Karpas-422 (cell line): ENCODE measurements around the gene ADK. TPM values are rescaled to one million over a fixed set of nuclear protein-coding genes. Genes with fewer than 3 reads are reported as not detected.

ENCODE experiments used
- DNase-seq: peaks from one replicate; pipeline ENCODE4 v3.0.0-alpha.2; 2015
- H2AFZ ChIP-seq: fragments of 200-600 bp; sonication (generic); 2 replicates; pipeline ENCODE4 v1.6.1; 2014; ENCODE audit warnings: antibody characterized with exemption, low read length, mixed read lengths
- H3K27ac ChIP-seq: fragments of 200-600 bp; sonication (generic); 2 replicates; pipeline ENCODE4 v1.5.1; 2014; ENCODE audit warnings: mild to moderate bottlenecking, low read length, moderate library complexity
- H3K27me3 ChIP-seq: fragments of 200-600 bp; sonication (generic); 2 replicates; pipeline ENCODE4 v1.6.1; 2014; ENCODE audit warnings: low read length, mixed read lengths
- H3K36me3 ChIP-seq: fragments of 200-600 bp; sonication (generic); 2 replicates; pipeline ENCODE4 v1.6.1; 2014; ENCODE audit warnings: low read length, mixed read lengths; ENCODE audit not compliant: insufficient read depth
- H3K4me1 ChIP-seq: fragments of 200-600 bp; sonication (generic); 2 replicates; pipeline ENCODE4 v1.6.1; 2014; ENCODE audit warnings: mild to moderate bottlenecking, low read length, mixed read lengths
- H3K4me2 ChIP-seq: fragments of 200-600 bp; sonication (generic); 2 replicates; pipeline ENCODE4 v1.6.1; 2014; ENCODE audit warnings: low read length, low read depth, mild to moderate bottlenecking; ENCODE audit not compliant: poor library complexity, severe bottlenecking
- H3K4me3 ChIP-seq: fragments of 200-600 bp; sonication (generic); 2 replicates; pipeline ENCODE4 v1.5.1; 2014; ENCODE audit warnings: mild to moderate bottlenecking, antibody characterized with exemption, low read length, mixed read lengths
- H3K79me2 ChIP-seq: fragments of 200-600 bp; sonication (generic); 2 replicates; pipeline ENCODE4 v1.6.1; 2014; ENCODE audit warnings: mild to moderate bottlenecking, low read length, mixed read lengths
- H3K9ac ChIP-seq: fragments of 200-600 bp; sonication (generic); 2 replicates; pipeline ENCODE4 v1.6.0; 2014; ENCODE audit warnings: low read length
- H3K9me2 ChIP-seq: fragments of 200-600 bp; sonication (generic), shearing (Covaris generic); replicated peaks from 2 replicates; pipeline ENCODE4 v1.6.0; 2014; ENCODE audit warnings: mild to moderate bottlenecking, low read length, moderate library complexity; ENCODE audit not compliant: insufficient read depth
- H3K9me3 ChIP-seq: fragments of 300-700, 200-600 bp; sonication (generic); 2 replicates; pipeline ENCODE4 v1.6.1; 2014; ENCODE audit warnings: low read length, mixed read lengths
- H4K20me1 ChIP-seq: fragments of 200-600 bp; sonication (generic); 2 replicates; pipeline ENCODE4 v1.6.1; 2014; ENCODE audit warnings: mild to moderate bottlenecking, antibody characterized with exemption, low read length, low read depth; ENCODE audit not compliant: insufficient read depth
- total RNA-seq: library from RNA; depleted of rRNA; stranded (reverse); fragments of >200 nt; shearing (Covaris generic); gene quantifications from 2 replicates; pipeline ENCODE4 v1.2.3, GENCODE V29; 2014; ENCODE audit warnings: low replicate concordance

ADK gene
- total RNA-seq, 1 experiment from 2014 or later: 41.4 TPM

- peaks cover 82% of the 10 kb centered on the region for H3K4me1 ChIP-seq
- DNase-seq: no peak
- no peak overlapping the region for H3K9ac ChIP-seq
- H2AFZ ChIP-seq: no peak overlapping the region
- H3K79me2 ChIP-seq: peaks cover 15% of the 10 kb centered on the region; the same call in 1 of the 2 replicates
- peak overlapping the region; percentile 97 for H3K27ac ChIP-seq
- no peaks in the 10 kb centered on the region for H3K36me3 ChIP-seq
- H3K4me2 ChIP-seq: peak overlapping the region; percentile 80
- H4K20me1 ChIP-seq: no peaks in the 10 kb centered on the region
- no peaks in the 10 kb centered on the region for H3K27me3 ChIP-seq
- H3K9me2 ChIP-seq: no peaks in the 10 kb centered on the region
- H3K4me3 ChIP-seq: no peak overlapping the region
- H3K9me3 ChIP-seq: no peaks in the 10 kb centered on the region
Observed at GRCh38 chr10:74587109-74587854, 436.3 kb downstream of the ADK start.

GRCh38 chr10:74589226-74589673 lies 438.2 kb downstream of the ADK start:
- H3K4me3 ChIP-seq: peak overlapping the region; percentile 54
- H3K9me2 ChIP-seq: no peaks in the 10 kb centered on the region
- no peaks in the 10 kb centered on the region for H3K36me3 ChIP-seq
- H3K79me2 ChIP-seq: peaks cover 15% of the 10 kb centered on the region; the same call in 1 of the 2 replicates
- no peaks in the 10 kb centered on the region for H3K27me3 ChIP-seq
- H3K27ac ChIP-seq: peak overlapping the region; percentile 97
- peak overlapping the region; percentile 55 for H3K9ac ChIP-seq
- no peaks in the 10 kb centered on the region for H4K20me1 ChIP-seq
- no peaks in the 10 kb centered on the region for H3K9me3 ChIP-seq
- no peak overlapping the region for H2AFZ ChIP-seq
- H3K4me1 ChIP-seq: peaks cover 74% of the 10 kb centered on the region
- peak overlapping the region; percentile 80 for H3K4me2 ChIP-seq
- peak; percentile 98 for DNase-seq

GRCh38 chr10:74589851-74590250 lies 438.8 kb downstream of the ADK start:
- Histone ChIP-seq H2AFZ (no peak overlapping the region), H3K36me3 (no peaks in the 10 kb centered on the region), H3K9me3 (no peaks in the 10 kb centered on the region), H3K4me3 (peak overlapping the region; percentile 43), H3K4me1 (peaks cover 70% of the 10 kb centered on the region), H4K20me1 (no peaks in the 10 kb centered on the region), H3K79me2 (peaks cover 15% of the 10 kb centered on the region; the same call in 1 of the 2 replicates), H3K9ac (peak overlapping the region; percentile 55), H3K4me2 (peak overlapping the region; percentile 80), H3K27ac (peak overlapping the region; percentile 97), H3K27me3 (no peaks in the 10 kb centered on the region), H3K9me2 (no peaks in the 10 kb centered on the region)
- no peak for DNase-seq

GRCh38 chr10:74593470-74593869 lies 442.4 kb downstream of the ADK start:
- H3K4me3 ChIP-seq: no peak overlapping the region
- peaks cover 49% of the 10 kb centered on the region for H3K4me1 ChIP-seq
- H2AFZ ChIP-seq: no peak overlapping the region
- DNase-seq: no peak
- no peaks in the 10 kb centered on the region for H3K27me3 ChIP-seq
- peaks cover 2% of the 10 kb centered on the region; the same call in 1 of the 2 replicates for H3K79me2 ChIP-seq
- H3K9ac ChIP-seq: no peak overlapping the region
- H3K36me3 ChIP-seq: no peaks in the 10 kb centered on the region
- no peaks in the 10 kb centered on the region for H3K9me2 ChIP-seq
- no peak overlapping the region; the same call in 1 of the 2 replicates for H3K27ac ChIP-seq
- no peak overlapping the region for H3K4me2 ChIP-seq
- H3K9me3 ChIP-seq: no peaks in the 10 kb centered on the region
- no peaks in the 10 kb centered on the region for H4K20me1 ChIP-seq

GRCh38 chr10:74596713-74597112 lies 445.7 kb downstream of the ADK start:
- Histone ChIP-seq H3K4me1 (peaks cover 26% of the 10 kb centered on the region), H3K4me2 (no peak overlapping the region), H3K9ac (no peak overlapping the region), H3K27me3 (no peaks in the 10 kb centered on the region), H3K79me2 (no peaks in the 10 kb centered on the region), H4K20me1 (no peaks in the 10 kb centered on the region), H3K36me3 (no peaks in the 10 kb centered on the region), H3K9me2 (no peaks in the 10 kb centered on the region), H2AFZ (no peak overlapping the region), H3K4me3 (no peak overlapping the region), H3K9me3 (no peaks in the 10 kb centered on the region), H3K27ac (no peak overlapping the region)
- no peak for DNase-seq

- Histone ChIP-seq H3K4me3 (no peak overlapping the region), H3K9me2 (no peaks in the 10 kb centered on the region), H3K4me2 (peak overlapping the region; percentile 19), H4K20me1 (no peaks in the 10 kb centered on the region), H3K27me3 (no peaks in the 10 kb centered on the region), H3K9ac (no peak overlapping the region), H3K9me3 (no peaks in the 10 kb centered on the region), H3K79me2 (peaks cover 3% of the 10 kb centered on the region; the same call in 1 of the 2 replicates), H3K36me3 (no peaks in the 10 kb centered on the region; the same call in 1 of the 2 replicates), H3K4me1 (peaks cover 21% of the 10 kb centered on the region), H2AFZ (no peak overlapping the region), H3K27ac (peak overlapping the region; percentile 36)
- DNase-seq: no peak
Observed at GRCh38 chr10:74598891-74599566, 448.0 kb downstream of the ADK start.

- Histone ChIP-seq H3K9ac (no peak overlapping the region), H3K4me3 (no peak overlapping the region), H3K27me3 (no peaks in the 10 kb centered on the region), H3K36me3 (no peaks in the 10 kb centered on the region; the same call in 1 of the 2 replicates), H3K9me3 (no peaks in the 10 kb centered on the region), H4K20me1 (no peaks in the 10 kb centered on the region), H3K4me2 (no peak overlapping the region), H3K4me1 (peaks cover 21% of the 10 kb centered on the region), H2AFZ (no peak overlapping the region), H3K27ac (peak overlapping the region; percentile 36; the same call in 1 of the 2 replicates), H3K79me2 (peaks cover 3% of the 10 kb centered on the region; the same call in 1 of the 2 replicates), H3K9me2 (no peaks in the 10 kb centered on the region)
- DNase-seq: no peak
Observed at GRCh38 chr10:74599672-74600071, 448.7 kb downstream of the ADK start.

GRCh38 chr10:74600170-74600569 lies 449.1 kb downstream of the ADK start:
- no peaks in the 10 kb centered on the region for H3K9me3 ChIP-seq
- H3K79me2 ChIP-seq: peaks cover 4% of the 10 kb centered on the region
- H3K27me3 ChIP-seq: no peaks in the 10 kb centered on the region
- no peak overlapping the region for H2AFZ ChIP-seq
- H3K27ac ChIP-seq: no peak overlapping the region
- H3K4me3 ChIP-seq: no peak overlapping the region
- H3K9me2 ChIP-seq: no peaks in the 10 kb centered on the region
- no peak overlapping the region for H3K4me2 ChIP-seq
- no peaks in the 10 kb centered on the region; the same call in 1 of the 2 replicates for H3K36me3 ChIP-seq
- H4K20me1 ChIP-seq: no peaks in the 10 kb centered on the region
- peaks cover 22% of the 10 kb centered on the region for H3K4me1 ChIP-seq
- no peak for DNase-seq
- no peak overlapping the region for H3K9ac ChIP-seq
